ENCODE results near the gene CLDN15. TPM values are rescaled to one million over a fixed set of nuclear protein-coding genes. Genes with fewer than 3 reads are reported as not detected.

Gene CLDN15
- total and polyA plus RNA-seq, 2 donors = 5.3 to 15.2 TPM

- WGBS = 66% methylated on average over 6 of the region's 6 CpGs
- DNase-seq (ENCODE audit: extremely low spot score) = no peak
- Histone ChIP-seq H3K36me3 (ENCODE audit: insufficient read depth) (no peaks in the 10 kb centered on the region), H3K4me1 (ENCODE audit: insufficient read depth) (no peaks in the 10 kb centered on the region), H3K4me3 (ENCODE audit: low read depth, low read length) (no peak overlapping the region), H3K27ac (ENCODE audit: low read depth) (no peak overlapping the region)
Measured at GRCh38 chr7:101186194-101186593, 51.4 kb downstream of the CLDN15 start.

- WGBS = 47% methylated on average over 5 of the region's 5 CpGs
- Histone ChIP-seq H3K27ac (ENCODE audit: low read depth) (no peak overlapping the region), H3K4me1 (ENCODE audit: insufficient read depth) (no peaks in the 10 kb centered on the region), H3K4me3 (ENCODE audit: low read depth, low read length) (no peak overlapping the region), H3K36me3 (ENCODE audit: insufficient read depth) (no peaks in the 10 kb centered on the region)
- DNase-seq (ENCODE audit: extremely low spot score) = no peak
Measured at GRCh38 chr7:101185258-101185839, 52.3 kb downstream of the CLDN15 start.

Small RNA genes lying within 50 kb of the gene (small RNA-seq; reads per million reads assigned to genes)
- not detected for gene RNU6-1104P

Other genes with a start within 250 kb of the CLDN15 start
- gene MUC17, start 217.7 kb downstream of the CLDN15 start, total RNA-seq = not detected
- gene MUC17, start 217.7 kb downstream of the CLDN15 start, polyA plus RNA-seq = not detected
- gene TRIM56, start 152.3 kb downstream of the CLDN15 start, total RNA-seq = 13.5 TPM
- 15.4 TPM for gene TRIM56, start 152.3 kb downstream of the CLDN15 start, polyA plus RNA-seq
- gene SERPINE1, start 110.7 kb downstream of the CLDN15 start, total RNA-seq = 3.1 TPM
- 45.6 TPM for gene SERPINE1, start 110.7 kb downstream of the CLDN15 start, polyA plus RNA-seq
- 40.8 TPM for gene AP1S1, start 83.3 kb downstream of the CLDN15 start, total RNA-seq
- gene AP1S1, start 83.3 kb downstream of the CLDN15 start, polyA plus RNA-seq = 41.0 TPM
- gene VGF, start 72.2 kb downstream of the CLDN15 start, total RNA-seq = not detected
- 0.18 TPM for gene VGF, start 72.2 kb downstream of the CLDN15 start, polyA plus RNA-seq
- gene NAT16, start 57.5 kb downstream of the CLDN15 start, total RNA-seq = not detected
- not detected for gene NAT16, start 57.5 kb downstream of the CLDN15 start, polyA plus RNA-seq
- not detected for gene MOGAT3, start 36.8 kb downstream of the CLDN15 start, total RNA-seq
- not detected for gene MOGAT3, start 36.8 kb downstream of the CLDN15 start, polyA plus RNA-seq
- gene PLOD3, start 20.2 kb downstream of the CLDN15 start, total RNA-seq = 24.8 TPM
- 57.6 TPM for gene PLOD3, start 20.2 kb downstream of the CLDN15 start, polyA plus RNA-seq
- gene ZNHIT1, start 19.6 kb downstream of the CLDN15 start, total RNA-seq = 59.5 TPM
- 77.5 TPM for gene ZNHIT1, start 19.6 kb downstream of the CLDN15 start, polyA plus RNA-seq
- gene FIS1, start 7.3 kb upstream of the CLDN15 start, total RNA-seq = 66.7 TPM
- gene FIS1, start 7.3 kb upstream of the CLDN15 start, polyA plus RNA-seq = 247 TPM
- gene IFT22, start 84.0 kb upstream of the CLDN15 start, total RNA-seq = 28.2 TPM
- gene IFT22, start 84.0 kb upstream of the CLDN15 start, polyA plus RNA-seq = 32.9 TPM
- gene COL26A1, start 125.1 kb upstream of the CLDN15 start, total RNA-seq = 2.9 TPM
- 0.06 TPM for gene COL26A1, start 125.1 kb upstream of the CLDN15 start, polyA plus RNA-seq

All from urinary bladder (tissue), 4 donors.